ENCODE data around the gene OCA2. TPM values are rescaled to one million over a fixed set of nuclear protein-coding genes. Genes with fewer than 3 reads are reported as not detected.

The OCA2 gene
- total RNA-seq, 1 donor from 2014 or later, result 1.7 TPM

DNA sequence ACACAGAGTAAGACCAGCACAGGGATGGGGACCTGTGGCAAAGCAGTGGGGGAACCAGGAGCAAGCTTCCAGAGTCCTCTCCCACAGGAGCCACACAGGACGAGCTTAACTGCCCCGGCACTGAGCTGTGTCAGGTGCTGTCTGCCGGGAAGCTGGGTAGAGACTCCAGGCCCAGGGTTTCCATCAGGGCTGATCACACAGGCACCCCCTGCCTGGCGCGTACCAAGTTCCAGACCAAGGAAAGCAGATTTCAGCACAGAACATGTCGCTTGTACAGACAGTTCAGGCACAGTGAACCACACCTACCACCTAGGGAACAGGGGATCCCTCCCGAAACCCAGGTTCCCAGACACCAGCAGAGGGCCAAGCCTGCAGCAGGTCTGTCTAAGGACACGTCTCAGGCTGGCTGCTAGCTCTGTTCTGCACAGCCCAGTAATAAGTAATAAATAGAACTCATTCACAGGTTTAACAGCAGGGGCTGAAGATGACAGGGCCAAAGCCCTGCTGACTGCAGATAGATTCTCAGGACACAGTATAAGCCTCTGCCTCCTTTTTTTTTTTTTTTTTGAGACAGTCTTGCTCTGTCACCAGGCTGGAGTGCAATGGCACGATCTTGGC, 30.2 kb upstream of the OCA2 start:
- Mint-ChIP-seq H3K4me1 (ENCODE audit: low read depth, unreplicated experiment) (peaks cover 1% of the 10 kb centered on the region), H3K27ac (ENCODE audit: unreplicated experiment) (peak overlapping the region; percentile 33), H3K27me3 (ENCODE audit: unreplicated experiment) (no peaks in the 10 kb centered on the region), H3K4me3 (ENCODE audit: unreplicated experiment) (no peak overlapping the region), H3K36me3 (ENCODE audit: unreplicated experiment) (no peaks in the 10 kb centered on the region), H3K9me3 (ENCODE audit: unreplicated experiment) (peaks cover 4% of the 10 kb centered on the region)
- TF ChIP-seq CTCF (IDR thresholded peaks at IDR 0.05; ENCODE audit: partially characterized antibody, unreplicated experiment), result no peak
- no peak for DNase-seq

GRCh38 chr15:28128031-28128430, 28.9 kb upstream of the OCA2 start:
- no peaks in the 10 kb centered on the region for H3K27me3 Mint-ChIP-seq (ENCODE audit: unreplicated experiment)
- H3K27ac Mint-ChIP-seq (ENCODE audit: unreplicated experiment), result no peak overlapping the region
- peaks cover 9% of the 10 kb centered on the region for H3K4me1 Mint-ChIP-seq (ENCODE audit: low read depth, unreplicated experiment)
- no peak overlapping the region for H3K4me3 Mint-ChIP-seq (ENCODE audit: unreplicated experiment)
- no peak for DNase-seq
- no peak for TF ChIP-seq CTCF (IDR thresholded peaks at IDR 0.05; ENCODE audit: partially characterized antibody, unreplicated experiment)
- no peaks in the 10 kb centered on the region for H3K36me3 Mint-ChIP-seq (ENCODE audit: unreplicated experiment)
- H3K9me3 Mint-ChIP-seq (ENCODE audit: unreplicated experiment), result peaks cover 4% of the 10 kb centered on the region

- H3K27me3 Mint-ChIP-seq (ENCODE audit: unreplicated experiment), result no peaks in the 10 kb centered on the region
- H3K4me3 Mint-ChIP-seq (ENCODE audit: unreplicated experiment), result no peak overlapping the region
- H3K4me1 Mint-ChIP-seq (ENCODE audit: low read depth, unreplicated experiment), result peaks cover 9% of the 10 kb centered on the region
- no peak for DNase-seq
- H3K9me3 Mint-ChIP-seq (ENCODE audit: unreplicated experiment), result peaks cover 6% of the 10 kb centered on the region
- no peaks in the 10 kb centered on the region for H3K36me3 Mint-ChIP-seq (ENCODE audit: unreplicated experiment)
- TF ChIP-seq CTCF (IDR thresholded peaks at IDR 0.05; ENCODE audit: partially characterized antibody, unreplicated experiment), result no peak
- H3K27ac Mint-ChIP-seq (ENCODE audit: unreplicated experiment), result no peak overlapping the region
Measured at GRCh38 chr15:28127036-28127435, 27.9 kb upstream of the OCA2 start.

DNA sequence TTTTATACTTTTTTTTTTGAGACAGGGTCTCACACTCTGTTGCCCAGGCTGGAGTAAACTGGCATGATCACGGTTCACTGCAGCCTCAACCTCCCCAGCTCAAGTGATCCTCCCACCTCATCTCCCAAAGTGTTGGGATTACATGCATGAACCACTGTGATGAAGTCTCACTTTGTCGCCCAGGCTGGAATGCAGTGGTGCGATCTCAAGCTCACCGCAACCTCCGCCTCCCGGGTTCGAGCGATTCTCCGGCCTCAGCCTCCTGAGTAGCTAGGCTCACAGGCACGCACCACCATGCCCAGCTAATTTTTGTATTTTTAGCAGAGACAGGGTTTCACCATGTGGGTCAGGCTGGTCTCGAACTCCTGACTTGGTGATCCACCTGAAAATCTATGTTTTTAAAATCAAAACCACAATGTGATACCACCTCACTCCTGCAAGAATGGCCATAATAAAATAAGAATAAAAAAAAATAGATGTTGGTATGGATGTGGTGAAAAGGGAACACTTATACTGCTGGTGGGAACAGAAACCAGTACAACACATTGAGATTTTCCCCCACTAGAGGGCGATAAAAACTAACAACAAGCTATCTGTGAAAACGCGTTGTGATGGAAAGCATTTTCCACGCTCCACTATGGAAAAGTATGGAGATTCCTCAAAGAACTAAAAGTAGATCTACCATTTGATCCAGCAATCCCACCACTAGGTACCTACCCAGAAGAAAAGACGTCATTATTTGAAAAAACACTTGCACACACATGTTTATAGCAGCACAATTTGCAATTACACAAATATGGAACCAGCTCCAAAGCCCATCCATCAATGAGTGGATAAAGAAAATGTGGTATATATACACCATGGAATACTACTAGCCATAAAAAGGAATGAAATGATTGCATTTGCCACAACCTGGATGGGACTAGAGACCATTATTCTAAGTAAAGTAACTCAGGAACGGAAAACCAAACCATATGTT, 26.8 kb upstream of the OCA2 start:
- H3K4me1 Mint-ChIP-seq (ENCODE audit: low read depth, unreplicated experiment), result peaks cover 9% of the 10 kb centered on the region
- peak overlapping the region; percentile 70 for H3K27ac Mint-ChIP-seq (ENCODE audit: unreplicated experiment)
- peak; percentile 73 for TF ChIP-seq CTCF (IDR thresholded peaks at IDR 0.05; ENCODE audit: partially characterized antibody, unreplicated experiment)
- H3K27me3 Mint-ChIP-seq (ENCODE audit: unreplicated experiment), result peaks cover 3% of the 10 kb centered on the region
- H3K9me3 Mint-ChIP-seq (ENCODE audit: unreplicated experiment), result peaks cover 6% of the 10 kb centered on the region
- H3K4me3 Mint-ChIP-seq (ENCODE audit: unreplicated experiment), result no peak overlapping the region
- no peaks in the 10 kb centered on the region for H3K36me3 Mint-ChIP-seq (ENCODE audit: unreplicated experiment)
- DNase-seq, result no peak

GRCh38 chr15:28124841-28125240, 25.7 kb upstream of the OCA2 start:
- Mint-ChIP-seq H3K4me1 (ENCODE audit: low read depth, unreplicated experiment) (peaks cover 9% of the 10 kb centered on the region), H3K4me3 (ENCODE audit: unreplicated experiment) (no peak overlapping the region), H3K27ac (ENCODE audit: unreplicated experiment) (no peak overlapping the region), H3K27me3 (ENCODE audit: unreplicated experiment) (peaks cover 3% of the 10 kb centered on the region), H3K9me3 (ENCODE audit: unreplicated experiment) (peaks cover 5% of the 10 kb centered on the region), H3K36me3 (ENCODE audit: unreplicated experiment) (no peaks in the 10 kb centered on the region)
- TF ChIP-seq CTCF (IDR thresholded peaks at IDR 0.05; ENCODE audit: partially characterized antibody, unreplicated experiment), result no peak
- DNase-seq, result no peak

Data from glutamatergic neuron (in vitro differentiated cells).